Measurements from ENCODE around the gene SYT15B. TPM values are rescaled to one million over a fixed set of nuclear protein-coding genes. Genes with fewer than 3 reads are reported as not detected.
"Not testable (repeated sequence)": the region's sequence is repeated elsewhere in the genome, so short reads cannot be mapped to it uniquely, and the experiment has no call there.

SYT15B gene
- total and polyA plus RNA-seq, 2 donors: 1.8 to 6.7 TPM

- H3K27ac ChIP-seq (ENCODE audit: low read depth): not testable (repeated sequence)
Measured at GRCh38 chr10:47751821-47752220, 11.6 kb downstream of the SYT15B start.

GRCh38 chr10:47750360-47750759 is 13.0 kb downstream of the SYT15B start:
- H3K36me3 ChIP-seq (ENCODE audit: insufficient read depth); DNase-seq (ENCODE audit: extremely low spot score); H3K27ac ChIP-seq (ENCODE audit: low read depth); H3K4me1 ChIP-seq (ENCODE audit: insufficient read depth); H3K4me3 ChIP-seq (ENCODE audit: low read depth, low read length): not testable (repeated sequence)
- no CpG with 5 or more reads among the region's 8 CpGs for WGBS

More at GRCh38 chr10:47751821-47752220, 11.6 kb downstream of the SYT15B start:
- H3K36me3 ChIP-seq (ENCODE audit: insufficient read depth); H3K4me3 ChIP-seq (ENCODE audit: low read depth, low read length); DNase-seq (ENCODE audit: extremely low spot score); H3K4me1 ChIP-seq (ENCODE audit: insufficient read depth): not testable (repeated sequence)
- no CpG with 5 or more reads among the region's 3 CpGs for WGBS

GRCh38 chr10:47746780-47747376 is 16.5 kb downstream of the SYT15B start:
- WGBS: 21% methylated on average over 3 of the region's 4 CpGs
- H3K4me3 ChIP-seq (ENCODE audit: low read depth, low read length); H3K4me1 ChIP-seq (ENCODE audit: insufficient read depth); H3K36me3 ChIP-seq (ENCODE audit: insufficient read depth); H3K27ac ChIP-seq (ENCODE audit: low read depth); DNase-seq (ENCODE audit: extremely low spot score): not testable (repeated sequence)

- DNase-seq (ENCODE audit: extremely low spot score); H3K27ac ChIP-seq (ENCODE audit: low read depth); H3K4me3 ChIP-seq (ENCODE audit: low read depth, low read length); H3K36me3 ChIP-seq (ENCODE audit: insufficient read depth); H3K4me1 ChIP-seq (ENCODE audit: insufficient read depth): not testable (repeated sequence)
- WGBS: 15% methylated on average over 2 of the region's 4 CpGs
Measured at GRCh38 chr10:47744881-47745280, 18.5 kb downstream of the SYT15B start.

GRCh38 chr10:47743611-47744550 is 19.5 kb downstream of the SYT15B start:
- not testable (repeated sequence) for H3K36me3 ChIP-seq (ENCODE audit: insufficient read depth); H3K4me3 ChIP-seq (ENCODE audit: low read depth, low read length); DNase-seq (ENCODE audit: extremely low spot score); H3K27ac ChIP-seq (ENCODE audit: low read depth); H3K4me1 ChIP-seq (ENCODE audit: insufficient read depth)
- under 1% methylated on average over 35 of the region's 48 CpGs for WGBS

GRCh38 chr10:47740868-47741267 is 22.5 kb downstream of the SYT15B start:
- 66% methylated on average over 2 of the region's 2 CpGs for WGBS
- H3K4me1 ChIP-seq (ENCODE audit: insufficient read depth); H3K27ac ChIP-seq (ENCODE audit: low read depth); H3K4me3 ChIP-seq (ENCODE audit: low read depth, low read length); H3K36me3 ChIP-seq (ENCODE audit: insufficient read depth); DNase-seq (ENCODE audit: extremely low spot score): not testable (repeated sequence)

- not testable (repeated sequence) for H3K4me3 ChIP-seq (ENCODE audit: low read depth, low read length); H3K27ac ChIP-seq (ENCODE audit: low read depth); H3K36me3 ChIP-seq (ENCODE audit: insufficient read depth); H3K4me1 ChIP-seq (ENCODE audit: insufficient read depth); DNase-seq (ENCODE audit: extremely low spot score)
- no CpG with 5 or more reads among the region's 5 CpGs for WGBS
Measured at GRCh38 chr10:47730911-47731310, 32.5 kb downstream of the SYT15B start.

GRCh38 chr10:47725740-47726139 is 37.7 kb downstream of the SYT15B start:
- H3K4me1 ChIP-seq (ENCODE audit: insufficient read depth): not testable (repeated sequence)

GRCh38 chr10:47725047-47725446 is 38.3 kb downstream of the SYT15B start:
- no CpG with 5 or more reads among the region's 3 CpGs for WGBS

More at GRCh38 chr10:47725740-47726139, 37.7 kb downstream of the SYT15B start:
- H3K36me3 ChIP-seq (ENCODE audit: insufficient read depth); DNase-seq (ENCODE audit: extremely low spot score); H3K27ac ChIP-seq (ENCODE audit: low read depth); H3K4me3 ChIP-seq (ENCODE audit: low read depth, low read length): not testable (repeated sequence)
- no CpG with 5 or more reads among the region's 6 CpGs for WGBS

GRCh38 chr10:47724119-47724518 is 39.3 kb downstream of the SYT15B start:
- H3K4me3 ChIP-seq (ENCODE audit: low read depth, low read length); H3K4me1 ChIP-seq (ENCODE audit: insufficient read depth); H3K36me3 ChIP-seq (ENCODE audit: insufficient read depth); DNase-seq (ENCODE audit: extremely low spot score); H3K27ac ChIP-seq (ENCODE audit: low read depth): not testable (repeated sequence)
- 73% methylated on average over 4 of the region's 6 CpGs for WGBS

More at GRCh38 chr10:47725047-47725446, 38.3 kb downstream of the SYT15B start:
- not testable (repeated sequence) for H3K4me1 ChIP-seq (ENCODE audit: insufficient read depth); DNase-seq (ENCODE audit: extremely low spot score); H3K4me3 ChIP-seq (ENCODE audit: low read depth, low read length); H3K27ac ChIP-seq (ENCODE audit: low read depth); H3K36me3 ChIP-seq (ENCODE audit: insufficient read depth)

- H3K4me1 ChIP-seq (ENCODE audit: insufficient read depth); H3K27ac ChIP-seq (ENCODE audit: low read depth); DNase-seq (ENCODE audit: extremely low spot score); H3K36me3 ChIP-seq (ENCODE audit: insufficient read depth); H3K4me3 ChIP-seq (ENCODE audit: low read depth, low read length): not testable (repeated sequence)
- 91% methylated on average over 2 of the region's 3 CpGs for WGBS
Measured at GRCh38 chr10:47723362-47723761, 40.0 kb downstream of the SYT15B start.

- H3K4me3 ChIP-seq (ENCODE audit: low read depth, low read length); H3K4me1 ChIP-seq (ENCODE audit: insufficient read depth); H3K36me3 ChIP-seq (ENCODE audit: insufficient read depth); DNase-seq (ENCODE audit: extremely low spot score); H3K27ac ChIP-seq (ENCODE audit: low read depth): not testable (repeated sequence)
- 98% methylated on average over 4 of the region's 8 CpGs for WGBS
Measured at GRCh38 chr10:47717011-47717769, 46.2 kb downstream of the SYT15B start.

Data from urinary bladder (tissue), 4 donors.